GM10266 (cell line): ENCODE data around the gene GLOD4.

Source experiments
- DNase-seq: peaks from one replicate; pipeline ENCODE4 v3.0.0; 2012; ENCODE audit errors: extremely low spot score
- CTCF ChIP-seq: IDR thresholded peaks from 2 replicates; pipeline ENCODE4 v1.5.1; 2012; ENCODE audit warnings: mild to moderate bottlenecking, low read depth; ENCODE audit not compliant: control insufficient read depth, insufficient read depth; ENCODE audit errors: missing control alignments

Gene GLOD4

GRCh38 chr17:802481-802880, 20.4 kb upstream of the GLOD4 start:
- no peak for DNase-seq
- TF ChIP-seq CTCF: no peak

GRCh38 chr17:801660-802059, 19.6 kb upstream of the GLOD4 start:
- no peak for TF ChIP-seq CTCF
- no peak for DNase-seq

GRCh38 chr17:800446-801242, 18.6 kb upstream of the GLOD4 start:
- no peak for TF ChIP-seq CTCF
- DNase-seq: no peak

GRCh38 chr17:799261-799660, 17.2 kb upstream of the GLOD4 start:
- TF ChIP-seq CTCF: no peak
- DNase-seq: no peak

- no peak for TF ChIP-seq CTCF
- no peak for DNase-seq
Measured at GRCh38 chr17:798246-798645, 16.2 kb upstream of the GLOD4 start.

- TF ChIP-seq CTCF: no peak
- no peak for DNase-seq
Measured at GRCh38 chr17:797236-797840, 15.3 kb upstream of the GLOD4 start.

GRCh38 chr17:796609-797008, 14.5 kb upstream of the GLOD4 start:
- TF ChIP-seq CTCF: no peak
- no peak for DNase-seq
